Activated B cell treated with CpG ODN at 0.5 μM for 24 hours (primary cell): ENCODE results near the gene BRPF1. TPM values are rescaled to one million over a fixed set of nuclear protein-coding genes. Genes with fewer than 3 reads are reported as not detected.

Experiments
- ATAC-seq: fragments of 200-7000 bp; cut with Tn5 transposase; one replicate; pipeline ENCODE4 v1.10.0; 2021; ENCODE audit warnings: low read depth, mild to moderate bottlenecking, moderate library complexity
- CTCF ChIA-PET: fragments of 350-600 bp; sonication (Branson Sonifier 250); formaldehyde crosslinking; loops from one replicate; lab custom pipeline; 2021; ENCODE audit warnings: antibody characterized with exemption; lab: Charles Lee
- POLR2A ChIA-PET: fragments of 350-600 bp; sonication (Branson Sonifier 250); formaldehyde crosslinking; loops from one replicate; lab custom pipeline; 2021; ENCODE audit warnings: antibody characterized with exemption; lab: Charles Lee
- DNase-seq: peaks from one replicate; pipeline ENCODE4 v3.0.0; 2022
- H3K27ac Mint-ChIP-seq: one replicate; pipeline ENCODE4 v1.8.0; 2020; ENCODE audit warnings: mixed read lengths
- H3K27me3 Mint-ChIP-seq: one replicate; pipeline ENCODE4 v1.8.0; 2021; ENCODE audit warnings: mixed read lengths
- H3K36me3 Mint-ChIP-seq: one replicate; pipeline ENCODE4 v1.8.0; 2021; ENCODE audit warnings: low read depth, mixed read lengths
- H3K4me1 Mint-ChIP-seq: one replicate; pipeline ENCODE4 v1.8.0; 2021; ENCODE audit warnings: mixed read lengths
- H3K4me3 Mint-ChIP-seq: one replicate; pipeline ENCODE4 v1.8.0; 2020; ENCODE audit warnings: mild to moderate bottlenecking, mixed read lengths
- H3K9me3 Mint-ChIP-seq: one replicate; pipeline ENCODE4 v1.8.0; 2020; ENCODE audit warnings: mixed read lengths
- CTCF ChIP-seq: fragments of 200-600 bp; IDR thresholded peaks from one replicate; pipeline ENCODE4 v1.8.0; 2022; ENCODE audit warnings: antibody characterized with exemption, mild to moderate bottlenecking
- intact Hi-C: fragments of 100-400 bp; cut with micrococcal nuclease; formaldehyde crosslinking; loops from one replicate; pipeline ENCODE4 v1.15.1; 2024
- total RNA-seq: library from RNA; stranded (reverse); gene quantifications from 2 replicates; pipeline ENCODE4 v1.2.3, GENCODE V29; 2022

BRPF1 gene
- total RNA-seq, 1 donor from 2014 or later: 35.2 TPM

GRCh38 chr3:9744162-9744561 lies 12.6 kb downstream of the BRPF1 start:
- Mint-ChIP-seq H3K4me1 (peaks cover 3% of the 10 kb centered on the region), H3K36me3 (peaks cover 86% of the 10 kb centered on the region), H3K27me3 (no peaks in the 10 kb centered on the region), H3K4me3 (no peak overlapping the region), H3K9me3 (no peaks in the 10 kb centered on the region), H3K27ac (no peak overlapping the region)
- POLR2A ChIA-PET: no interaction called here
- ATAC-seq (no peak), DNase-seq (no peak)
- CTCF ChIA-PET: no interaction called here
- intact Hi-C loops: no loop called here
- no peak for TF ChIP-seq CTCF

DNA sequence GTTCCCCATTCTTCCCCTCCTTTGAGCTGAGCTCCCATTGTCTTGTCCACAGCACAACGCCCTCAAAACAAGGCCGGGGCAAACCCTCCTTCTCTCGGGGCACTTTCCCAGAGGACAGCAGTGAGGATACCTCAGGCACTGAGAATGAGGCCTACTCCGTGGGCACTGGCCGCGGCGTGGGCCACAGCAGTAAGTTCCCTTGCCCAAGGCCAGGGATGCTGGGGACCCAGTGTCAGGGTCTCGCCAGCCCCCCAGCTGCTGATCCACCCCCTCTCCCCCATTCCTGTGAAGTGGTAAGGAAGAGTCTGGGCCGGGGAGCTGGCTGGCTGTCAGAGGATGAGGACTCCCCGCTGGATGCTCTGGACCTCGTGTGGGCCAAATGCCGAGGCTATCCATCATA lies 14.0 kb downstream of the BRPF1 start:
- Mint-ChIP-seq H3K4me3 (no peak overlapping the region), H3K27ac (no peak overlapping the region), H3K27me3 (no peaks in the 10 kb centered on the region), H3K9me3 (no peaks in the 10 kb centered on the region), H3K4me1 (peaks cover 16% of the 10 kb centered on the region), H3K36me3 (peaks cover 83% of the 10 kb centered on the region)
- intact Hi-C loops: no loop called here
- ATAC-seq: no peak
- no peak for DNase-seq
- TF ChIP-seq CTCF: no peak
- POLR2A ChIA-PET: no interaction called here
- CTCF ChIA-PET: no interaction called here

- no peak for TF ChIP-seq CTCF
- H3K36me3 Mint-ChIP-seq: peaks cover 76% of the 10 kb centered on the region
- intact Hi-C loops: no loop called here
- ATAC-seq (no peak), DNase-seq (no peak)
- no peak overlapping the region for H3K4me3 Mint-ChIP-seq
- no peaks in the 10 kb centered on the region for H3K9me3 Mint-ChIP-seq
- ChIA-PET CTCF (no interaction called here), POLR2A (no interaction called here)
- H3K27ac Mint-ChIP-seq: no peak overlapping the region
- H3K4me1 Mint-ChIP-seq: peaks cover 24% of the 10 kb centered on the region
- H3K27me3 Mint-ChIP-seq: no peaks in the 10 kb centered on the region
Measured at GRCh38 chr3:9746330-9746729, 14.8 kb downstream of the BRPF1 start.

DNA sequence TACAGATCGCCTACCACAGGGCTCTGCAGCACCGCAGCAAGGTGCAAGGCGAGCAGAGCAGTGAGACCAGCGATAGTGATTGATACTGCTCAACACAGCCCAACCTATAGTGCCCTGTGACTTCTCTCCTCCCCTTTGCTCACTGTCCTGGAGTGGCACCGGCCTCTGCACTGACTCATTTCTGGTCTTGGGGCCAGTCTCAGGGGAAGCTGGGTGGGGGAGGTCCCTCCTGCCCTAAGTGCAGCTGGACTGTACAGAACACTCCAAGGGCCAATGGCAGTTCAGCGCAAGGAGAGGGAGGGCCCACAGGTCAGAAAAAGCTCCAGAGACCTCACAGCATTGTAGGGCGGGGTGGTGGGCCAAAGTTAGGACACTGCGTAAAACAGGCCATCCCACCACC lies 15.7 kb downstream of the BRPF1 start:
- Mint-ChIP-seq H3K4me1 (peaks cover 34% of the 10 kb centered on the region), H3K36me3 (peaks cover 74% of the 10 kb centered on the region), H3K27ac (no peak overlapping the region), H3K4me3 (no peak overlapping the region), H3K27me3 (no peaks in the 10 kb centered on the region), H3K9me3 (no peaks in the 10 kb centered on the region)
- no peak for TF ChIP-seq CTCF
- ChIA-PET CTCF (interaction anchor here (0.6 to 1.1 kb wide), 2 partner anchors 35 to 420 kb away, joined by 3 read pairs; no protein-coding TSS in a partner anchor), POLR2A (no interaction called here)
- intact Hi-C loops: no loop called here
- DNase-seq (no peak), ATAC-seq (no peak)

- peaks cover 71% of the 10 kb centered on the region for H3K36me3 Mint-ChIP-seq
- intact Hi-C loops: no loop called here
- DNase-seq (no peak), ATAC-seq (no peak)
- H3K9me3 Mint-ChIP-seq: no peaks in the 10 kb centered on the region
- CTCF ChIA-PET: interaction anchor here (1.1 kb wide), 1 partner anchor 34 kb away, joined by 3 read pairs; no protein-coding TSS in a partner anchor
- TF ChIP-seq CTCF: no peak
- POLR2A ChIA-PET: interaction anchor here (0.9 to 5.1 kb wide), 2 partner anchors 16 to 34 kb away, joined by 3 to 55 read pairs; partner anchors contain the start of gene BRPF1
- no peaks in the 10 kb centered on the region for H3K27me3 Mint-ChIP-seq
- peaks cover 40% of the 10 kb centered on the region for H3K4me1 Mint-ChIP-seq
- H3K4me3 Mint-ChIP-seq: no peak overlapping the region
- H3K27ac Mint-ChIP-seq: no peak overlapping the region
Measured at GRCh38 chr3:9748031-9748430, 16.5 kb downstream of the BRPF1 start.
